ENCODE measurements around the gene ZNF622.

GRCh38 chr5:16427587-16427986, 38.0 kb downstream of the ZNF622 start:
- TF ChIP-seq REST (tag by site-specific recombination; IDR thresholded peaks at IDR 0.05), result no peak
- no peak for TF ChIP-seq ZBTB7A (tag by site-specific recombination; IDR thresholded peaks at IDR 0.05; ENCODE audit: low read depth)
- no peak for TF ChIP-seq ZNF530 (tag by site-specific recombination; IDR thresholded peaks at IDR 0.05; ENCODE audit: low read depth)
- no peak for TF ChIP-seq CTCF (tag by site-specific recombination; IDR thresholded peaks at IDR 0.05)
- no peak for TF ChIP-seq WT1 (tag by site-specific recombination; IDR thresholded peaks at IDR 0.05)
- no peak for TF ChIP-seq ZNF549 (tag by site-specific recombination; IDR thresholded peaks at IDR 0.05)
- no peak for TF ChIP-seq ZNF768 (tag by site-specific recombination; IDR thresholded peaks at IDR 0.05)
- no peak for TF ChIP-seq ZNF785 (tag by site-specific recombination; IDR thresholded peaks at IDR 0.05)
- TF ChIP-seq ATF2 (tag by site-specific recombination; IDR thresholded peaks at IDR 0.05; ENCODE audit: low read depth), result no peak
- no peak for TF ChIP-seq ZNF558 (tag by site-specific recombination; IDR thresholded peaks at IDR 0.05)
- TF ChIP-seq ZNF350 (tag by site-specific recombination; IDR thresholded peaks at IDR 0.05), result no peak
- no peak for TF ChIP-seq SP2 (tag by site-specific recombination; IDR thresholded peaks at IDR 0.05)
- TF ChIP-seq TCF7L2 (IDR thresholded peaks at IDR 0.05; ENCODE audit: borderline replicate concordance, low read depth, low read length), result no peak
- no peak for TF ChIP-seq PRDM4 (tag by site-specific recombination; IDR thresholded peaks at IDR 0.05)

Measured in HEK293 (cell line).